H1 (cell line): Measurements from ENCODE around the gene RPS3A.

Experiments
- CREB1 ChIP-seq: IDR thresholded peaks from 2 replicates; pipeline ENCODE4 v1.6.1; 2012; ENCODE audit warnings: inconsistent platforms
- MAFK ChIP-seq: IDR thresholded peaks from 2 replicates; pipeline ENCODE4 v1.6.1; 2012; ENCODE audit warnings: low read depth, mild to moderate bottlenecking, improper control_type of control experiment, low read length
- SRF ChIP-seq: IDR thresholded peaks from 2 replicates; pipeline ENCODE4 v1.6.1; 2011; ENCODE audit warnings: mild to moderate bottlenecking, low read depth, low read length, moderate library complexity
- TF ChIP-seq, protein P1 (sequence below): IDR thresholded peaks from 2 replicates; pipeline ENCODE4 v1.6.1; 2012; ENCODE audit warnings: inconsistent platforms
- TF ChIP-seq, protein P2 (sequence below), 3 experiments: IDR thresholded peaks; 1 replicate in 2 of 3; 2 replicates in 1 of 3; pipeline versions ENCODE4 v1.5.1 to v1.6.1; 2011; ENCODE audit warnings: low read length in 3 of 3, mild to moderate bottlenecking in 3 of 3, inconsistent platforms in 2 of 3, low read depth in 1 of 3, moderate library complexity in 1 of 3; ENCODE audit not compliant: insufficient read depth in 1 of 3; ENCODE audit errors: control extremely low read depth in 1 of 3

DNA sequence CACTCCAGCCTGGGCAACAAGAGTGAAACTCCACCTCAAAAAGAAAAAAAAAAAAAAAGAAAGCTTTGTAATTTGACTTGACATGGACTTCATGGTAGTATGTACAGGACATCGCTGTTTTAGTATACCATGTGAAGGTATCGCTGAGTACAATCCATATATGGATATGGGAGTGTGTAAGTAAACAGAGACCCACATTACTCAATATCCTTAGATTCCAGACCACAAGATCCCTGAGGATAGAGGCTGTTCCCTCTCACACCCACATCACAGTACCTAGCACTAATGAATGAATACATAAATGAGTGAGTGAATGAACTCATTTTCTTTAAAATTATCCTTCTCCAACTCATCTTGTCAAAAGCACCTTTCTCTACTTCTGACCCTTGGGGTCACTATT lies 8.4 kb upstream of the RPS3A start:
- TF ChIP-seq, protein P1, sequence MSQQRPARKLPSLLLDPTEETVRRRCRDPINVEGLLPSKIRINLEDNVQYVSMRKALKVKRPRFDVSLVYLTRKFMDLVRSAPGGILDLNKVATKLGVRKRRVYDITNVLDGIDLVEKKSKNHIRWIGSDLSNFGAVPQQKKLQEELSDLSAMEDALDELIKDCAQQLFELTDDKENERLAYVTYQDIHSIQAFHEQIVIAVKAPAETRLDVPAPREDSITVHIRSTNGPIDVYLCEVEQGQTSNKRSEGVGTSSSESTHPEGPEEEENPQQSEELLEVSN: no peak
- TF ChIP-seq CREB1 (no peak), SRF (no peak), MAFK (no peak)
- TF ChIP-seq, protein P2, sequence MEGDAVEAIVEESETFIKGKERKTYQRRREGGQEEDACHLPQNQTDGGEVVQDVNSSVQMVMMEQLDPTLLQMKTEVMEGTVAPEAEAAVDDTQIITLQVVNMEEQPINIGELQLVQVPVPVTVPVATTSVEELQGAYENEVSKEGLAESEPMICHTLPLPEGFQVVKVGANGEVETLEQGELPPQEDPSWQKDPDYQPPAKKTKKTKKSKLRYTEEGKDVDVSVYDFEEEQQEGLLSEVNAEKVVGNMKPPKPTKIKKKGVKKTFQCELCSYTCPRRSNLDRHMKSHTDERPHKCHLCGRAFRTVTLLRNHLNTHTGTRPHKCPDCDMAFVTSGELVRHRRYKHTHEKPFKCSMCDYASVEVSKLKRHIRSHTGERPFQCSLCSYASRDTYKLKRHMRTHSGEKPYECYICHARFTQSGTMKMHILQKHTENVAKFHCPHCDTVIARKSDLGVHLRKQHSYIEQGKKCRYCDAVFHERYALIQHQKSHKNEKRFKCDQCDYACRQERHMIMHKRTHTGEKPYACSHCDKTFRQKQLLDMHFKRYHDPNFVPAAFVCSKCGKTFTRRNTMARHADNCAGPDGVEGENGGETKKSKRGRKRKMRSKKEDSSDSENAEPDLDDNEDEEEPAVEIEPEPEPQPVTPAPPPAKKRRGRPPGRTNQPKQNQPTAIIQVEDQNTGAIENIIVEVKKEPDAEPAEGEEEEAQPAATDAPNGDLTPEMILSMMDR (IDR thresholded peaks at IDR 0.05; ENCODE audit: control extremely low read depth in 1 of 3, insufficient read depth in 1 of 3, low read depth in 1 of 3, low read length in 3 of 3): no peak
